GM21515 (cell line): Measurements from ENCODE around the gene CTTN.

Experiments used
- ATAC-seq: cut with Tn5 transposase; IDR thresholded peaks from one replicate; pipeline ENCODE4 v1.9.1; 2021; ENCODE audit not compliant: unreplicated experiment

Gene CTTN

GRCh38 chr11:70473186-70473872, 75.0 kb downstream of the CTTN start:
- no peak for ATAC-seq

- ATAC-seq, result no peak
Measured at GRCh38 chr11:70473873-70474690, 75.8 kb downstream of the CTTN start.

GRCh38 chr11:70474710-70475109, 76.4 kb downstream of the CTTN start:
- ATAC-seq, result no peak

- no peak for ATAC-seq
Measured at GRCh38 chr11:70476669-70477068, 78.3 kb downstream of the CTTN start.

- ATAC-seq, result no peak
Measured at GRCh38 chr11:70477176-70477575, 78.8 kb downstream of the CTTN start.

GRCh38 chr11:70477609-70478008, 79.3 kb downstream of the CTTN start:
- no peak for ATAC-seq

- no peak for ATAC-seq
Measured at GRCh38 chr11:70478166-70478890, 80.0 kb downstream of the CTTN start.

- ATAC-seq, result no peak
Measured at GRCh38 chr11:70480711-70481110, 82.4 kb downstream of the CTTN start.

GRCh38 chr11:70481625-70482528, 83.5 kb downstream of the CTTN start:
- ATAC-seq, result no peak

- no peak for ATAC-seq
Measured at GRCh38 chr11:70482529-70482917, 84.2 kb downstream of the CTTN start.

GRCh38 chr11:70483077-70483861, 84.9 kb downstream of the CTTN start:
- no peak for ATAC-seq

GRCh38 chr11:70483917-70484316, 85.6 kb downstream of the CTTN start:
- no peak for ATAC-seq

GRCh38 chr11:70485326-70486025, 87.1 kb downstream of the CTTN start:
- ATAC-seq, result no peak

GRCh38 chr11:70486026-70486415, 87.7 kb downstream of the CTTN start:
- ATAC-seq, result no peak
